Spinal cord (tissue), 10 donors: ENCODE data around the gene BAMBI. TPM values are rescaled to one million over a fixed set of nuclear protein-coding genes. Genes with fewer than 3 reads are reported as not detected.

Source experiments
- DNase-seq, 6 donors: peaks; one replicate each; pipeline versions ENCODE4 v3.0.0 to v3.0.0-alpha.2; 2013 to 2015; ENCODE audit warnings: low spot score in 6 of 6, low read depth in 4 of 6
- H3K27ac ChIP-seq: one replicate; pipeline ENCODE4 v1.5.1; 2013; ENCODE audit warnings: low read depth, low read length, control low read depth
- H3K27me3 ChIP-seq: one replicate; pipeline ENCODE4 v1.6.1; 2013; ENCODE audit warnings: low read length; ENCODE audit not compliant: control insufficient read depth, insufficient read depth
- H3K36me3 ChIP-seq: one replicate; pipeline ENCODE4 v1.6.1; 2013; ENCODE audit warnings: low read length; ENCODE audit not compliant: control insufficient read depth, insufficient read depth
- H3K4me1 ChIP-seq: one replicate; pipeline ENCODE4 v1.6.1; 2013; ENCODE audit warnings: low read length; ENCODE audit not compliant: control insufficient read depth, insufficient read depth
- H3K4me3 ChIP-seq: one replicate; pipeline ENCODE4 v1.5.1; 2013; ENCODE audit warnings: low read depth, low read length, control low read depth
- H3K9me3 ChIP-seq: one replicate; pipeline ENCODE4 v1.6.1; 2013; ENCODE audit warnings: low read length; ENCODE audit not compliant: control insufficient read depth, insufficient read depth
- WGBS: methylation state at CpG from one replicate; pipeline ENCODE4 v1.1.5; 2013; ENCODE audit warnings: missing lambda C conversion rate; ENCODE audit not compliant: insufficient coverage; 5-methylcytosine and 5-hydroxymethylcytosine counted together
- polyA plus RNA-seq, 2 donors: library from polyadenylated mRNA; unstranded; fragments of 120-200 nt; gene quantifications; one replicate each; pipeline ENCODE4 v1.2.1, GENCODE V29; 2013; ENCODE audit not compliant: insufficient read length in 2 of 2
- total RNA-seq, 2 donors: library from RNA; depleted of rRNA in 1 of 2; stranded (reverse); fragments of 120-200 nt in 1 of 2; fragments of >200 nt in 1 of 2; gene quantifications; one replicate each; pipeline versions ENCODE4 v1.2.3 to v1.2.4, GENCODE V29; 2013 to 2014
- donor health status: healthy.

Gene BAMBI
- total and polyA plus RNA-seq, 4 donors = 15.0 to 47.4 (median 43.6) TPM

- H3K27me3 ChIP-seq = peaks cover 4% of the 10 kb centered on the region
- H3K4me3 ChIP-seq = no peak overlapping the region
- no peaks in the 10 kb centered on the region for H3K36me3 ChIP-seq
- no peak overlapping the region for H3K27ac ChIP-seq
- WGBS = 83% methylated on average over 2 of the region's 5 CpGs
- H3K4me1 ChIP-seq = peaks cover 3% of the 10 kb centered on the region
- no peaks in the 10 kb centered on the region for H3K9me3 ChIP-seq
- DNase-seq = no peak
These were observed 17.2 kb downstream of the BAMBI start for GRCh38 chr10:28694530-28694929.

DNA sequence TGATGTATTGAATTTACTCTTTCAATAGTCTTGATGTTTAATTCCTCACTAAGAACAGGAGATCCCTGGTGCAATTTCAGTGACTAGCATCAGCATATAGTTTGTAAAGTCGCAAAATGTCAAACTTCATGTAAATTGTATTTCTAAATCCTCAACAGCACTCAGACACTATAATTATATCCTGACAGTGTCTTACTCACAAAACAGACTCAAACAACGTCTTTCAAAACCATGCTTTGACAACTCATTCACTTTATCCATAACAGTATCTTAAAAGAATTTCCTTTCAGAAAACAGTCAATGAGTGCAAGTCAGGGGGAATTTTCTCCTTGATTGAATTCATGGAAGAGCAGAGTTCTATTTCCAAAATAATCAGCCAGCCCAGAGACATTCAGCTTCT, 20.8 kb downstream of the BAMBI start:
- Histone ChIP-seq H3K27ac (no peak overlapping the region), H3K4me1 (no peaks in the 10 kb centered on the region), H3K36me3 (no peaks in the 10 kb centered on the region), H3K4me3 (no peak overlapping the region), H3K9me3 (no peaks in the 10 kb centered on the region), H3K27me3 (peaks cover 2% of the 10 kb centered on the region)
- DNase-seq = no peak
- WGBS = 100% methylated on average over 1 of the region's 2 CpGs

- peak in 1 of 6 donors; percentile 87 for DNase-seq
- no peak overlapping the region for H3K4me3 ChIP-seq
- WGBS = 42% methylated on average over 5 of the region's 12 CpGs
These were observed 27.3 kb downstream of the BAMBI start for GRCh38 chr10:28704464-28705161.

DNA sequence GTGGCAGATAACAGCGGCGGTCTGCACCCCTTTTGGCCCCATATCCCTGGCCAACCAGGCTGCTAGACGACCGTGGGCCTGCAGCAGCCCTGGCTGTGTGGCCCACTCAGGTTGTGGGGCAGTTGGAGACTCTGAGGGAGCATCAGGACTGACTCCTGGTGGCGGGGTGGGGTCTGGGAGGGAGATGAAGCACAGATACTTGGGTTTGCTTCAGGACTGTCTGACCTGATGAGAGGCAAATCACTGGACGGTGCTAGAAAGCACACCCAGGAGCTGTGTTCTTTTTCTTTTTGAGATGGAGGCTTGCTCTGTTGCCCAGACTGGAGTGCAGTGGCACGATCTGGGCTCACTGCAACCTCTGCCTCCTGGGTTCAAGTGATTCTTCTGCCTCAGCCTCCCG, 28.2 kb downstream of the BAMBI start:
- no peaks in the 10 kb centered on the region for H3K4me1 ChIP-seq
- no peaks in the 10 kb centered on the region for H3K36me3 ChIP-seq
- H3K4me3 ChIP-seq = no peak overlapping the region
- WGBS = 87% methylated on average over 7 of the region's 8 CpGs
- no peaks in the 10 kb centered on the region for H3K9me3 ChIP-seq
- no peak overlapping the region for H3K27ac ChIP-seq
- H3K27me3 ChIP-seq = peaks cover 2% of the 10 kb centered on the region
- no peak for DNase-seq

More at GRCh38 chr10:28704464-28705161, 27.3 kb downstream of the BAMBI start:
- H3K4me1 ChIP-seq = no peaks in the 10 kb centered on the region
- no peaks in the 10 kb centered on the region for H3K9me3 ChIP-seq
- H3K36me3 ChIP-seq = no peaks in the 10 kb centered on the region
- H3K27ac ChIP-seq = no peak overlapping the region
- H3K27me3 ChIP-seq = peaks cover 2% of the 10 kb centered on the region

DNA sequence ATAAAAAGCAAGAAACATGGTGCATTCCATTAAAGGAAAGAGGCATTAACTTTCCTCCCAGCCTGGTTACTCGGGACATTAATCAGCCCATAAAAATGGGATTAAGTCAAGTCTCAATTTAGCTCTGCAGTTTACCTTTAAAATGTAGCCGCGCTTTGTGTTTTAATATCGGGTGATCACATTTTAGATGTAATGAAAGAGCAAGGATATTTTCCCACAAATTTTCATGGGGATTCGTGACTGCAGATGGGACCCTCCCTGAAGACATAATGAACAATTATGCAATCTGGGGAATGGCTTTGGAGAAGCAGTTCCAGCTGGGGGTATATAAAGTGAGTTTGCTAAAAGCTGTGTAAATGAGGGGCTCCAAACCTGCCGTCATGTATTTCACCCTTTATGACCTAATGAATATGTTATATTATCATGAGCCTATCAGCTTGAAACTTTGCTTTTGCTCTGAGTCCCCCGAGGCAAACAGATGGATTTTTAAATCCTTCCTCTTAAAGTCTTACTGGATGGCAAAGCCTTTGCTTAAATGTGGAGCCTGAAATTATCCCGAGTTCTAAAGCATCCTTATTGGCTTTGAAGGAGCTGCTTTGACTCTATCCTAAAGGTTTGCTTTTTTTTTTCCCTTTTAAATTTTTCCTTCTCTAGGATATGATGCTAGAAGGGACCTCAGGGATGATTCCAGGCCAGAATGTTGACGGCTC, 31.8 kb downstream of the BAMBI start:
- no peak overlapping the region for H3K27ac ChIP-seq
- no peaks in the 10 kb centered on the region for H3K9me3 ChIP-seq
- no peaks in the 10 kb centered on the region for H3K4me1 ChIP-seq
- DNase-seq = peak in 1 of 6 donors; percentile 88
- H3K27me3 ChIP-seq = no peaks in the 10 kb centered on the region
- H3K36me3 ChIP-seq = no peaks in the 10 kb centered on the region
- no peak overlapping the region for H3K4me3 ChIP-seq
- 57% methylated on average over 1 of the region's 9 CpGs for WGBS

DNA sequence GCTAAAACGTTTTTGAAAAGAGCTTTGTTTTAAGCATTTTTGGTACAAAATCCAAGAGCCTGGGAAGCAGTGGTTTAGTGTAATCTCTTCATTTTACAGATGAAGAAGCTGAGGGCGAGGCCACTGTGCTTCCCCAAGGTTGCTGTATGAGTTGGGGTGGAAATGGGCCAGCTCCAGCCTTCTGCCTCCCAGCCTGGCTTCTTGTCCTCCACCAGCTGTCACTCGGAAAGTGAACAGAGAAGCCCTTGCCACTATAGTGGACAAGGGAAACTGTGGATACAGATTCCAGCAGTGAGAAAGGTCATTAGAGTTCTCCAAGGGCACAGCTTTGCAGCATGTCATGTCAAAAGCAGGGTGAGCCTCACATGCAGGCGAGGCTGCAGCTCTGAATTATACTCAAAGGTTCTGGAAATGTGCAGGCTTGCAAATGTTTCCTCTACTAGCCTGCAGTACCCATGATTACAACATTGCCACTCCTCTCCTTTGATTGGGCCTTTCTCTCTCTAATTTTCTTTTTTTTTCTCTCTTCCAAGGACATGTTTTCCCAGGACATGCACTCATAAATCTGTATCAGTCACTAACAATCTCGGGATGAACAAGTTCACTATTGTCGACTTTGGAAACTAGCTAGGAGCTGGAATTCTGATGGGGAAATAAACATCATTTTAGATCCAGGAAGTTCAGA, 33.0 kb downstream of the BAMBI start:
- Histone ChIP-seq H3K27ac (no peak overlapping the region), H3K4me3 (no peak overlapping the region), H3K27me3 (no peaks in the 10 kb centered on the region), H3K36me3 (no peaks in the 10 kb centered on the region), H3K4me1 (no peaks in the 10 kb centered on the region), H3K9me3 (no peaks in the 10 kb centered on the region)
- DNase-seq = no peak
- WGBS = 86% methylated on average over 4 of the region's 6 CpGs

DNA sequence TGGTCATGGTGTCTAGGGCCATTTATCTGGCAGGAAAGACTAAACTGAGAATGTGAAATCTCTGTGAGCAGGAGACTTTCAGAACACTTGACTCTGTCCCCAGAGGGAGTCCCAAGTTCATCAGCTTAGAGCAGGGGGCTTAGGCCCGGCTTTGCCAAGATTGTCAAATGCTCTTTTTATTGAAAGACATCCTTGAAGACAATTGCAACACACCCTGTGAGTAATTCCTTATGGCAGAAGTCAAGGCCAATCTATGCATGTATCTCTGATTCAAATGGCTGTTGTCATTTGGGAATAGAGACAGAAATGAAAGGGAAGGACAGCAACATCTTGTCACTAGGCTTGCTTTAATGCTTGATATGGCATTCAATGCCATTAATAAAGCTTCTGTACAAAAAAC, 33.7 kb downstream of the BAMBI start:
- no peak for DNase-seq
- no peaks in the 10 kb centered on the region for H3K27me3 ChIP-seq
- H3K9me3 ChIP-seq = no peaks in the 10 kb centered on the region
- H3K27ac ChIP-seq = no peak overlapping the region
- no peaks in the 10 kb centered on the region for H3K4me1 ChIP-seq
- H3K4me3 ChIP-seq = no peak overlapping the region
- H3K36me3 ChIP-seq = no peaks in the 10 kb centered on the region
- 100% methylated on average over 1 of the region's 1 CpG for WGBS

- WGBS = 100% methylated on average over 1 of the region's 3 CpGs
- no peaks in the 10 kb centered on the region for H3K27me3 ChIP-seq
- H3K9me3 ChIP-seq = no peaks in the 10 kb centered on the region
- no peak for DNase-seq
- no peak overlapping the region for H3K4me3 ChIP-seq
- H3K4me1 ChIP-seq = no peaks in the 10 kb centered on the region
- H3K27ac ChIP-seq = no peak overlapping the region
- H3K36me3 ChIP-seq = no peaks in the 10 kb centered on the region
These were observed 34.5 kb downstream of the BAMBI start for GRCh38 chr10:28711776-28712175.

- Histone ChIP-seq H3K27me3 (no peaks in the 10 kb centered on the region), H3K9me3 (no peaks in the 10 kb centered on the region), H3K36me3 (no peaks in the 10 kb centered on the region), H3K4me1 (no peaks in the 10 kb centered on the region), H3K27ac (no peak overlapping the region), H3K4me3 (no peak overlapping the region)
- DNase-seq = no peak
- 87% methylated on average over 8 of the region's 10 CpGs for WGBS
These were observed 36.5 kb downstream of the BAMBI start for GRCh38 chr10:28713626-28714352.
